ENCODE measurements around the gene FRMD8. TPM values are rescaled to one million over a fixed set of nuclear protein-coding genes. Genes with fewer than 3 reads are reported as not detected.

Gene FRMD8
- total RNA-seq, 2 experiments from 2014 or later: 38.2 to 40.0 TPM

- intact Hi-C loops (cut with micrococcal nuclease): no loop called here
- Mint-ChIP-seq H3K36me3 (ENCODE audit: low read depth) (no peaks in the 10 kb centered on the region), H3K4me1 (ENCODE audit: low read depth) (peaks cover 17% of the 10 kb centered on the region), H3K4me3 (no peak overlapping the region), H3K9me3 (no peaks in the 10 kb centered on the region), H3K27me3 (ENCODE audit: low read depth) (no peaks in the 10 kb centered on the region), H3K27ac (no peak overlapping the region)
- no peak for DNase-seq
- CTCF ChIA-PET: interaction anchor here (0.5 to 1.3 kb wide), 8 partner anchors 8 to 328 kb away, joined by 3 to 7 read pairs (median 4); partner anchors contain the start of gene FRMD8
These were observed 8.1 kb upstream of the FRMD8 start for GRCh38 chr11:65378208-65378927.

DNA sequence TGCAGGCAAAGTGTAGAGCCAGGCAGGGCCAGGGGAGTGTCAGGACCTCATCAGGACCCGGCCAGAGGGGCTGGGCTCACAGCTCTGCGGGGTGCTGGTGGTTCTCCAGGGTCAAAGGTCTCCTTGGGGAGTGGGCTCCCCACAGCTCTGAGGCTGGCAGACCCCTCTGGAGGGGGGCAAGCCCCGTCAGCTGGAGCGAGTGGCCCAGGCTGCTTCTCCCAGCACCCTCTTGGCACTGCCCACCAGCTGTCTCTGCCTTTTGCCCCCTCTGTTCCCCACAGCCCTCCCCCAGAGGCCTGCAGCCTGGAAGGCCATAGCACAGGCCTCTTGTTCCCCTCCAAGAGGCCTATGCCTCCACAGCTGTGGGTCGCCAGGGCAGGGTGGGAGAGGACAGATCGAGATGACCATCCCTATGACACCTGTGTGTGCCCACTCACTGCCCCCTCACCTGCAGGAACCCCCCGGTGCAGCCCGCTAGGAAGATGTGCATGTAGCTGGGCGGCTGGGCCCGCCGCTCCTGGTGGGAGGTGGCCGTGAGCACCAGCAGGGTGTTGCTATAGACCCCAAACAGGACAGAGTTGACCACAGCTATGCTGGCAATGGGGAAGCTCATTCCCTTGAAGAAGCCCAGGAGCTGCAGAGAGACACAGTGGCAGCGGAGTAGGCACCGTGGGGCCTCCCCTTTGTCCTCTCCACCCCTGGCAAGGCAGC lies 7.4 kb upstream of the FRMD8 start:
- peaks cover 24% of the 10 kb centered on the region for H3K4me1 Mint-ChIP-seq (ENCODE audit: low read depth)
- CTCF ChIA-PET: interaction anchor here (0.5 to 1.3 kb wide), 2 partner anchors 38 to 48 kb away, joined by 6 to 7 read pairs; no protein-coding TSS in a partner anchor
- H3K9me3 Mint-ChIP-seq: no peaks in the 10 kb centered on the region
- intact Hi-C loops (cut with micrococcal nuclease): no loop called here
- no peak overlapping the region for H3K4me3 Mint-ChIP-seq
- no peaks in the 10 kb centered on the region for H3K27me3 Mint-ChIP-seq (ENCODE audit: low read depth)
- no peak for DNase-seq
- H3K27ac Mint-ChIP-seq: no peak overlapping the region
- H3K36me3 Mint-ChIP-seq (ENCODE audit: low read depth): no peaks in the 10 kb centered on the region

DNA sequence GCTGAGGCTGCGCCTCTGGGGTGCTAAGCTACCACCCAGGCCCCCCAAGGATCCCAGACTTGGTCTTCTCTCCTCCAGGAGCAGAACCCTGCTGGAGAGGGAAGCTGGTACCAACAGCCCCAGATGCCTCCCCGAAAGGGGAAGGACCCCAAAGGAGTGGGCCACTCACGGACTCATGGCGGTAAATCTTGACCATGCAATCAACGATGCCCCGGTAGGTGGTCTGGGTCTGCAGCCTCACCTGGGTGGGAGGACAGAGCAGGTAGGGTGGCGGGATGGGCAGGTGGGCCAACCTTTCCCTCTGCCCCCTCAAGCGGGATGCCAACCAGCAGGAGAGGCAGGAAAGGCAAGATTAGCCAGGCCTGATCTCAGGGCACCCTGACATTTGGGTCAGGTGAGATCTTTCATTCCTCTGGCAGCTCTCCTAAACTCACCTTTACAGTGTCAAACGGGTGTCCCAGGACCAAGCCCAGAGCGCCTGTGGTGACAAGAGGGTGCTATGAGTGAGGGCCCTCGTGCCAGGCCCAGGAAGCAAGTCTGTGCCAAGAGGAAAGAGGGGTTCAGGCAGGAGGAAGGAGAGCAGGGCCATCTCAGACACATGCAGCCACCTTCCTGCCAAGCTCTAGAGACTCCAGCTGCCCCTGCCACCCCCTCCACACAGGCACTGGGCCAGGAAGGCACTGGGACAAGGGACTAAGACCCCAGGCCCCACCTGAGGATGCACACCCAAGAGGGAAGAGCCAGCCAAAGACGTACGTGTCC lies 6.6 kb upstream of the FRMD8 start:
- Mint-ChIP-seq H3K27ac (peak overlapping the region; percentile 66), H3K27me3 (ENCODE audit: low read depth) (no peaks in the 10 kb centered on the region), H3K9me3 (no peaks in the 10 kb centered on the region), H3K4me1 (ENCODE audit: low read depth) (peaks cover 32% of the 10 kb centered on the region), H3K4me3 (peak overlapping the region; percentile 34), H3K36me3 (ENCODE audit: low read depth) (no peaks in the 10 kb centered on the region)
- DNase-seq: no peak
- intact Hi-C loops (cut with micrococcal nuclease): loop anchor here (5.0 kb wide), 2 partner anchors 272 to 477 kb away; partner anchors contain the start of gene CFL1
- CTCF ChIA-PET: interaction anchor here (0.5 to 2.0 kb wide), 4 partner anchors 8 to 167 kb away, joined by 3 to 5 read pairs (median 4); no protein-coding TSS in a partner anchor

- CTCF ChIA-PET: interaction anchor here (0.9 to 4.1 kb wide), 5 partner anchors 10 to 166 kb away, joined by 3 to 24 read pairs (median 5); partner anchors contain the start of gene DPF2
- no peak for DNase-seq
- Mint-ChIP-seq H3K4me3 (peak overlapping the region; percentile 96), H3K4me1 (ENCODE audit: low read depth) (peaks cover 39% of the 10 kb centered on the region), H3K36me3 (ENCODE audit: low read depth) (no peaks in the 10 kb centered on the region), H3K27me3 (ENCODE audit: low read depth) (no peaks in the 10 kb centered on the region), H3K27ac (peak overlapping the region; percentile 100), H3K9me3 (no peaks in the 10 kb centered on the region)
- intact Hi-C loops (cut with micrococcal nuclease): loop anchor here (5.0 kb wide), 2 partner anchors 272 to 477 kb away; partner anchors contain the start of gene CFL1
These were observed 5.8 kb upstream of the FRMD8 start for GRCh38 chr11:65380460-65381119.

- CTCF ChIA-PET: interaction anchor here (0.6 to 4.1 kb wide), 9 partner anchors 11 to 194 kb away, joined by 3 to 24 read pairs (median 5); partner anchors contain the start of genes DPF2 and EHBP1L1
- H3K36me3 Mint-ChIP-seq (ENCODE audit: low read depth): no peaks in the 10 kb centered on the region
- intact Hi-C loops (cut with micrococcal nuclease): loop anchor here (1.0 to 5.0 kb wide), 10 partner anchors 38 to 476 kb away; partner anchors contain the start of genes CFL1, PCNX3 and ZNRD2
- no peaks in the 10 kb centered on the region for H3K27me3 Mint-ChIP-seq (ENCODE audit: low read depth)
- peak; percentile 66 for DNase-seq
- peak overlapping the region; percentile 96 for H3K4me3 Mint-ChIP-seq
- peaks cover 46% of the 10 kb centered on the region for H3K4me1 Mint-ChIP-seq (ENCODE audit: low read depth)
- peak overlapping the region; percentile 100 for H3K27ac Mint-ChIP-seq
- H3K9me3 Mint-ChIP-seq: no peaks in the 10 kb centered on the region
These were observed 4.8 kb upstream of the FRMD8 start for GRCh38 chr11:65381716-65382032.

- H3K27ac Mint-ChIP-seq: peak within 1 kb of the TSS; percentile 100
- CTCF ChIA-PET: interaction anchor here (0.6 to 4.1 kb wide), 7 partner anchors 12 to 194 kb away, joined by 3 to 24 read pairs (median 5); partner anchors contain the start of gene EHBP1L1
- H3K4me1 Mint-ChIP-seq (ENCODE audit: low read depth): peaks cover 48% of the 10 kb centered on the region
These were observed 4.2 kb upstream of the FRMD8 start, which contains the start of gene SLC25A45 for GRCh38 chr11:65382033-65382803. SLC25A45 (minus strand) TSS chr11:65382646; CDS start chr11:65381951, 695 bp downstream.

DNA sequence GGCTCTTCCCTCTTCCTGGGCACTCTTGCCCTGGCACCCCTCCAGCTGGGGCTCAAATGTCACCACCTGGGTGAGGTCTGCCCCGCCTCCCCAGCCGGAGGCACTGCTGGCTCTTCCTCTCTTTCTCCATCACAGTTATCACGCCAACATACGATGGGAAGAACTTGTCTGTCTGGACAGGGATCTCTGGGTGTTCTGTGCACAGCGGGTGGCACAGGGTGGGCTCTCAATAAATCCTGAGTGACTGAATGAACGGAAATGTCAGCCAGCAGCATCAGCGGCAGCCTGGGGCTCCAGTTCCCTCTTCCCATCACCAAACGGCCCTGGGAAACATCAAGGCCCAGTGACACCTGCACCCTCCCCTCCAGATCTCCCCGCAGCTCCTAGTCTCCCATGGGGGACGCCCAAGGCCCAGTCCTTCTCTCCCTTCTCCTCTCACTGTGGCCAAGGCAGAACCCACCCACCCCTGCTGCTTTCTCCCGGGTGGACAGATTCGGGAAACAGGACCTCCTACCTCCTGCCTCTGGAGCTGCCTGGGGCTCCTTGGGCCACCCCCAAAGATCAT lies 3.6 kb upstream of the FRMD8 start:
- intact Hi-C loops (cut with micrococcal nuclease): loop anchor here (1.0 to 5.0 kb wide), 10 partner anchors 36 to 474 kb away; partner anchors contain the start of genes CFL1, PCNX3 and ZNRD2
- peaks cover 48% of the 10 kb centered on the region for H3K4me1 Mint-ChIP-seq (ENCODE audit: low read depth)
- no peaks in the 10 kb centered on the region for H3K9me3 Mint-ChIP-seq
- CTCF ChIA-PET: interaction anchor here (1.7 to 4.1 kb wide), 3 partner anchors 33 to 193 kb away, joined by 3 to 24 read pairs (median 8); partner anchors contain the start of gene EHBP1L1
- peaks cover 1% of the 10 kb centered on the region for H3K36me3 Mint-ChIP-seq (ENCODE audit: low read depth)
- no peaks in the 10 kb centered on the region for H3K27me3 Mint-ChIP-seq (ENCODE audit: low read depth)
- DNase-seq: no peak
- peak overlapping the region; percentile 96 for H3K4me3 Mint-ChIP-seq
- H3K27ac Mint-ChIP-seq: peak overlapping the region; percentile 100

More at GRCh38 chr11:65382033-65382803, 4.2 kb upstream of the FRMD8 start, which contains the start of gene SLC25A45:
- H3K9me3 Mint-ChIP-seq: no peaks in the 10 kb centered on the region
- peak; percentile 97 for DNase-seq
- no peaks in the 10 kb centered on the region for H3K36me3 Mint-ChIP-seq (ENCODE audit: low read depth)
- no peaks in the 10 kb centered on the region for H3K27me3 Mint-ChIP-seq (ENCODE audit: low read depth)
- intact Hi-C loops (cut with micrococcal nuclease): loop anchor here (1.0 to 5.0 kb wide), 10 partner anchors 37 to 475 kb away; partner anchors contain the start of genes CFL1, PCNX3 and ZNRD2
- H3K4me3 Mint-ChIP-seq: peak within 1 kb of the TSS; percentile 96

- Mint-ChIP-seq H3K4me1 (ENCODE audit: low read depth) (peaks cover 57% of the 10 kb centered on the region), H3K9me3 (no peaks in the 10 kb centered on the region)
- intact Hi-C loops (cut with micrococcal nuclease): loop anchor here (5.0 kb wide), 2 partner anchors 269 to 474 kb away; partner anchors contain the start of gene CFL1
These were observed 2.7 kb upstream of the FRMD8 start for GRCh38 chr11:65383778-65384177.

GRCh38 chr11:65384301-65384889 lies 2.0 kb upstream of the FRMD8 start:
- Mint-ChIP-seq H3K27ac (peak overlapping the region; percentile 100), H3K4me1 (ENCODE audit: low read depth) (peaks cover 63% of the 10 kb centered on the region), H3K4me3 (peak overlapping the region; percentile 96), H3K27me3 (ENCODE audit: low read depth) (no peaks in the 10 kb centered on the region), H3K9me3 (no peaks in the 10 kb centered on the region), H3K36me3 (ENCODE audit: low read depth) (peaks cover 6% of the 10 kb centered on the region)
- CTCF ChIA-PET: interaction anchor here (0.6 to 4.1 kb wide), 3 partner anchors 30 to 34 kb away, joined by 3 to 24 read pairs (median 3); no protein-coding TSS in a partner anchor
- peak; percentile 67 for DNase-seq
- intact Hi-C loops (cut with micrococcal nuclease): loop anchor here (5.0 kb wide), 2 partner anchors 268 to 473 kb away; partner anchors contain the start of gene CFL1

More at GRCh38 chr11:65383778-65384177, 2.7 kb upstream of the FRMD8 start:
- H3K36me3 Mint-ChIP-seq (ENCODE audit: low read depth): peaks cover 4% of the 10 kb centered on the region
- DNase-seq: no peak
- CTCF ChIA-PET: interaction anchor here (0.6 to 4.1 kb wide), 2 partner anchors 30 to 33 kb away, joined by 3 to 24 read pairs; no protein-coding TSS in a partner anchor
- peak overlapping the region; percentile 96 for H3K4me3 Mint-ChIP-seq
- peak overlapping the region; percentile 100 for H3K27ac Mint-ChIP-seq
- no peaks in the 10 kb centered on the region for H3K27me3 Mint-ChIP-seq (ENCODE audit: low read depth)

DNA sequence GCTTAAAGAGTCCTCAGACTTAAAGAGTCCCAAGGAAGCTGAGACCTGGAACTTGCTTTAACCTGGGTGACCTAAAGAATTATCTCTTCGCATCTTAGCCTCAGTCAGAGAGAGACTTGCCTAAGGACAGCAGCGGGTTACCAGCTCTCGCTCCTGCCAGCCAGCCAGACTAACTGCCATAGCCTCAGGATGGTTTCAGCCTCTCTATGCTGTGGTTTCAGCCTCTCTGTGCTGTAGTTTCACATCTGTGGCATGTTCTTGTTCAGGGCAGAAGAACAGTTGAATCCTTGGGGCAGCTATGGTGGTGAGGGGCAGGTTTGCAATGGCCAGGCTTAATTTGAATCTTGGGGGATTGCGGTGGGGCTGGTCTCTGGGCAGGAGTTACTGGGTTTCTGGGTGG lies 2.3 kb downstream of the FRMD8 start:
- H3K9me3 Mint-ChIP-seq: no peaks in the 10 kb centered on the region
- DNase-seq: no peak
- H3K4me1 Mint-ChIP-seq (ENCODE audit: low read depth): peaks cover 60% of the 10 kb centered on the region
- peaks cover 6% of the 10 kb centered on the region for H3K36me3 Mint-ChIP-seq (ENCODE audit: low read depth)
- CTCF ChIA-PET: interaction anchor here (0.7 to 1.4 kb wide), 2 partner anchors 59 to 122 kb away, joined by 3 to 4 read pairs; no protein-coding TSS in a partner anchor
- no peak overlapping the region for H3K4me3 Mint-ChIP-seq
- intact Hi-C loops (cut with micrococcal nuclease): no loop called here
- no peak overlapping the region for H3K27ac Mint-ChIP-seq
- no peaks in the 10 kb centered on the region for H3K27me3 Mint-ChIP-seq (ENCODE audit: low read depth)

Data from activated naive CD4-positive, alpha-beta T cell treated with anti-CD3 and anti-CD28 coated beads for 36 hours (primary cell).